ENCODE measurements around the gene GREM1. TPM values are rescaled to one million over a fixed set of nuclear protein-coding genes. Genes with fewer than 3 reads are reported as not detected.

GREM1 gene
- not detected in 2 replicates for total RNA-seq (2014; rRNA removed; shearing (Covaris generic))
- not detected in 2 replicates for polyA plus RNA-seq (2015; cell fraction: cytosol; rRNA removed)
- 0.05 TPM in 1 of 2 replicates, not detected in the other for polyA plus RNA-seq (2015; cell fraction: nucleus; rRNA removed)

DNA sequence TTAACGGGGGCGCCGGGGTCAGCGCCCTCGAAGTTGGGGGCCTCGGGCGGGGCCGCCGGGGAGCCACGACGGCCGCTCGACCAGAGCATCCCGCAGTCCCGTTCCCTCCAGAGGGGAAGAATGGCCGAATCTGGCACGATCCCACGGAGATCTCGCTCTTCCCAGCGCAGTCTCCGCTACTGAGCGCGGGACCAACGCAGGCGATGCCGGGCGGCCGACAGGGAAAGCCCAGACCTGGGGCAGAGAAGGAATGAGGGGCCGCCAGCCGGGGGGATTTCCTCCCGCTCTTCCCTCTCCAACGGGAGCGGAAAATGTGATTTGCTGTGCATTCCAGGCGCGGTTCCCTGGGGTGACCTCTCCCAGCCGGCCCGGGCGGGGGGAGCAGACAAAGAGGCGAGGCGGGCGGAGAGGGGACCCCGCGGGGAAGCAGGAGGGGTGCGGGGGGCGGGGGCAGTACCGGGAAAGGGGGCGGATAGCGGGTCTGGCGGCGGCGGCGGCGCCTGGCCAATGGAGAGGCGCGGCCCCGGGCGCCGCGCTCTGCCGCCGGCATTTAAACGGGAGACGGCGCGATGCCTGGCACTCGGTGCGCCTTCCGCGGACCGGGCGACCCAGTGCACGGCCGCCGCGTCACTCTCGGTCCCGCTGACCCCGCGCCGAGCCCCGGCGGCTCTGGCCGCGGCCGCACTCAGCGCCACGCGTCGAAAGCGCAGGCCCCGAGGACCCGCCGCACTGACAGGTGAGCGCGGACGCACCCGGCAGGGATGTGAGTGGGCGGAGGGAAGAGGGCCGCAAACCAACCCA lies at the start of gene GREM1:
TSS of gene GREM1 (plus strand) at position 579 of the 801 bp plus-strand sequence. CDS start 12,687 bp downstream, outside the sequence.
- no peak for DNase-seq (ENCODE audit: low read depth)

DNA sequence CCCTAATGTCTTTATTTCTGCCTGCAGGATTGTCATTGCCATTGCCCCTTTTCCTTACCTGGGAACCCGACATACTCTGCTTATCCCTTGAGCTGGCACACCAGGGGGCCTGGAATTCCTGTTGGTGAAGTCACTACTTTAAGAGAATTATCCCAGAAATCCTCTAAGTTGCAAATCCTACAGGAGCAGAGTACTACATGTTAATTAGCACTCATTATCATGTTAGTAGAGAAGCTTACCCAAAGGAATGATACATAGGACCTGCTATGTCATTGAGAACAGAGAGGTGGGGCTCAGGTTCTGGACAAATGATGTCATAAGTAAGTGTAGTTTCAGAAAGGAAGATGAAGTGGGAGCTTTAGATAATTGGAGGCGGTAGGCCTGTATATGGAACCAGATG lies 48.9 kb upstream of the GREM1 start:
- DNase-seq (ENCODE audit: low read depth) = no peak

DNA sequence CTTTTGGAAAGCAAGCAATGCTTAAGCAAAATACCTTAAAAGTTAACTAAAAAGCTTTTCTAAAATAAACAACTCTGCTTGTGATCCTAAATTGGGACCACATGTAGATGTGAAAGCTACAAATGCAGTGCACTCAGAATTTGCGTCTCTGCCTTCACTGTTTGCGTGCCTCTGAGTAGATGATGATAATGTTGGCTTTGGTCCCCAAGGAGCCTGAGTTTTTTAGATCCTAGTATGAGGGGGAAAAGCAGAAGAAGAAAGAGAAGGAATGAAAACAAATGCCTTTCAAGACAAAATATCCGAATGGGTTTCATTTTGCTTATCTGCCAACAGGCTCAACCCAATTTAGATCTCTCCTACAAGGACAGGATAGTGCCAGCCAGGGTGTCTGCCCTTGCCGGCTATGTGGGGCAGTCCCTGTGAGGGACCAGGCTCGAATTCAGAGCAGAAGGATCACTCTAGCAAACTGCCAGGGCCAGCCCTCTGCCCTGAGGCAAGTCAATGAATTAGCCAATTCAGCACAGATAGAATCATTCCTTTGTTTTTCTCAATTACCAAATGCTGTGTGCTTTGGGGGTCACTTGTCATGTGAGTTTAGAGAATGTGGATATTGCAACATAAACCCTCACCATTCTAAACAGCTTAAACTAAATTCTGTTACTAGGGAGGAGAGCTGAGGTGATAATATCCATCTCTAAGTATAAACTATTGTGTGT lies 47.8 kb upstream of the GREM1 start:
- DNase-seq (ENCODE audit: low read depth) = no peak

- no peak for DNase-seq (ENCODE audit: low read depth)
Measured at GRCh38 chr15:32670623-32671022, 47.2 kb upstream of the GREM1 start.

GRCh38 chr15:32671339-32672325 lies 46.2 kb upstream of the GREM1 start:
- no peak for DNase-seq (ENCODE audit: low read depth)

GRCh38 chr15:32674681-32675080 lies 43.1 kb upstream of the GREM1 start:
- no peak for DNase-seq (ENCODE audit: low read depth)

GRCh38 chr15:32675466-32675865 lies 42.3 kb upstream of the GREM1 start:
- DNase-seq (ENCODE audit: low read depth) = no peak

- DNase-seq (ENCODE audit: low read depth) = no peak
Measured at GRCh38 chr15:32676169-32676568, 41.6 kb upstream of the GREM1 start.

GRCh38 chr15:32677238-32677750 lies 40.5 kb upstream of the GREM1 start:
- no peak for DNase-seq (ENCODE audit: low read depth)

DNA sequence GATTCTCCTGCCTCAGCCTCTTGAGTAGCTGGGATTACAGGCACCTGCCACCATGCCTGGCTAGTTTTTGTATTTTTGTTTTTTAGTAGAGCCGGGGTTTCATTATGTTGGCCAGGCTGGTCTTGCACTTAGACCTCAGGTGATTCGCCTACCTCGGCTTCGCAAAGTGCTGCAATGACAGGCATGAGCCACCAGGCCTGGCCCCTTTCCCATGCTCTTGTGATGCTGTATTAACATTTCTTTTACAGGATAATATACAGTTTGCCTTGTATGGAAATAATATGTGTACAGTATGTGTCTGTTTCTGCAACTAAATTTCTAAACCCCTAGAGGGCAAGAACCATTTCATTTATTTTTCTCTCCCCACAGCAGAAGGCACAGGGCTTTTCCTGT lies 38.5 kb upstream of the GREM1 start:
- DNase-seq (ENCODE audit: low read depth) = no peak

GRCh38 chr15:32682569-32682968 lies 35.2 kb upstream of the GREM1 start:
- peak; percentile 88 for DNase-seq (ENCODE audit: low read depth)

DNA sequence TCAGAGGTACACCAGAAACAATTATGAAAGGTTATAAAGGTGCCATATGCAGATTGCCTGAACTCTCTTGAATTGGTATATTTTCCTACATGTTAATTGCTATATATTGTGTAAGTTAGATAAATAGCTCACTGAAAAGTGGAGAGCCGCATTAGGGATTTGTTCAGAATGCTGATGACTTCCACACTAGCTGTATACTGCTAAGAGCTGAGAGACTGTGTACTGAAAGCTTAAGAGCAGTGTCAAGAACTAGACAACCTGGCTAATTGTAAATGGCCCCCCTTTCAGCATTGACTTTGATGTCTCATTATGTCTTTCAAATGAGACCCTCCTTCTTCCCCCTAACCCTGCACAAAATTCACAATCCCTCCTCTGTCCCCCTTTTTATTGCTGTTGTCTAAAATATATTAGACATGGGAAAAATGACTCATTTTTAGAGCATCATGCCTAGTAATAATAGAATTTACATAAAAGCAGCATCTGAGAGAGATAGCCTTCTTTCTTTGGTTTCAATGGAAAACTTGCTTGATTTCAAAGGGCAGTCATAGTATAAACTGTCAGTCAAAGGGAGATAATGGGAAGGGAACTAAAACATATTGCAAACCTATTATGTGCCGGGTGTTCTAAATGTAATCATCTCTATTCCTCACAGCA lies 34.7 kb upstream of the GREM1 start:
- no peak for DNase-seq (ENCODE audit: low read depth)

DNA sequence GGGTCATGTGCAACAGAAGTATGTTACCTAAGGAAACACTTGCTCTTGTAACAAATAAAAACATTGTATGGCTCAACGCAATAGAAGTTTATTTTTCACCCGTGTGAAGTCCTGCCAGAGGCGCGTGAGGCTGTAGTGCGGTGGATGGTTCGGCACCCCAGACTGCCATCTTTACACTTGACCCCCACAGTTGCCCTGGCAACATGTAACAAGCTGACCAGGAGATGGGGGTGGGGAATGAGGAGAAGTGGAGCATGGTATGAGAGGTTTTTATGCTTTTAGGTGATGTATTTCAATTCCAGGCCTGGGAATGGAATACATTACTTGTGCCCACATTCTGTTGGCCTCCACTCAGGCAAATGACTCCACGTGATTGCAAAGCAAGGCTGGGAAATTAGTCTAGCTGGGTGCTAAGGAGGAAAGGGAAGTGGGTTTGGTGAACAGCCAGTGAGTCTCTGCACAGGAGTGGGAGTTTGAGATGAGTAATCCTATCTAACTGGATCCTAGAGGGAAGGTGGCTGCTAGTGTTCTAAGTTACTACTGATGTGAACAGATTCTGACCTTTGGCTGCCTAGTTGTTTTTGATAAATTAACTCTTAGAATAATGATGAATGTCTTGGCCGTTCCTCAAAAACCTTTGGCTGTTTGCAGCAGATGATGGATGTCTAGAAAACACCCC lies 33.8 kb upstream of the GREM1 start:
- DNase-seq (ENCODE audit: low read depth) = peak; percentile 97

DNA sequence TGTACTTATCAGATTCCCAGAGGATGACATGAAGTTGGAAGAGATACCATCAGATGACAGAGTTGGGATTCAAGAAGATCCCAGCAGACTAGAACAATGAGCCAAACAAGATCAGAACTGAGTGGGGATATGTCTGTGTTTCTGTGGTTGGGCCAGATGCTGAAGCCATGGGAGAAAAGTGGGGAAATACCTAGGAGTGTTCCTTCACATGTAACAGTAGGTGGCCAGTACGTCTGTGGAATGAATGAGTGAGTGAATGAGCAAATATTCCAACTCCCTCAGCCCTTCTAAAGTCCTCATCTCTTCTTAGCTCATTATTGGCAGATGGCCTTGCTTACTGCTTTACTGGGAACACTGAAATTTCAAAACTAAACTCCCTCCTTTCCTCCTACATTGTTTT lies 32.2 kb upstream of the GREM1 start:
- peak; percentile 52 for DNase-seq (ENCODE audit: low read depth)

- peak; percentile 58 for DNase-seq (ENCODE audit: low read depth)
Measured at GRCh38 chr15:32687556-32687955, 30.2 kb upstream of the GREM1 start.

DNA sequence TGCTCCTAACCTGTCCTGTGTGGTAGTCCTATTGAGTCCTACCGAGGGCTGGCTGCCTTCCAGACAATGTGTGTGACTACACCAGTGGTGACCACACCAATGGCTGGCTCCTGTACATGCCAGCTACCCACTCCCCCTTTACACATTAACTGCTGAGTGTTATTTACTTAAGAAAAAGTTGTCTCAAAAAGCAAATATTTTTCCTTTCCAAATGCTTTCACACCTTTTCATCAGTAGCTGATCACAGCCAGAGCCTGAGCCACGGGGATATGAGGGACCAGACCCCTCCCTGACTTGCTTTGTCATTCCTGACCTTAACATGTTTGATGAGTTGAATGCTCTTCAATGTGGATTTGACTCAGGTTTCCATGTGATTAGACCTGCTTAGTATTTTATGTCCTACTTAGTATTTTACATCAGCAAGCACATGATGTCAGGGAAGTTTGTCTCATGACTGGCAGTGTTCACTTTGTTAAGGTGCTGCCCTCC lies 29.6 kb upstream of the GREM1 start:
- peak; percentile 63 for DNase-seq (ENCODE audit: low read depth)

GRCh38 chr15:32690941-32691688 lies 26.7 kb upstream of the GREM1 start:
- DNase-seq (ENCODE audit: low read depth) = no peak

DNA sequence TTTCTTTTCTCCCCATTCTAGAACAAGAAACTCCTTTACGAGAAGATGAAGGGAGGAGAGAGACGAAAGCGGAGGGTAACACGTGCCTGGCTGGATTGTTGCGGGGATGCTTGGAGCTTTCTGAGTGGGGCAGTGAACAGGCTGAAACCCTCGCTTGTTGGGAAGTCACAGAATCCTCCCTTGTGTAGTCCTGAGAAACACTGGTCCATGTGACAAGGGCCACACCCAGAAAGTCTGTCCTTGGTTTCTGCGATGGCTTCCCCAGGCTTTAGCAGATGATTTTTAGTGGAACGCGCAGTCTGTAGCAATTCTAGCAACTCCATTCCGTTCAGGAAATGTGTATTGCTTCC lies 26.1 kb upstream of the GREM1 start:
- DNase-seq (ENCODE audit: low read depth) = no peak

DNA sequence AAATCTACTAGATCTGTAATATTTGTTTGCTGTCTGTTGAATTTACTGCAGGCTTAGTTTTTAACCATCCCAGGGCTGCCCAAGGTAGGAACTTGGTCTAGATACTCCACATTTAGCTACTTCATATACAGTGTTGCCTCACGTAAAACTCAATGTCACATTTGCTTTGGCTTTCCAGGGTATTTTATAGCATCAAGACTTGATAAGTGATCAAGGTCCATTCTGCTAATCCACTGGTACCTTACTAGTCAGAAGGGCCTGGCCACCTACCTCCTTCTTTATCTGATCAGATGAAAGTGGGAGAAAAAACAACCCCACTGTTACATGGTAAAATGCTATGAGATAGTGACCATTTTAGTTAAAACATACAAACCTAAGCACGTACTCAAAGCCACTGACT lies 25.5 kb upstream of the GREM1 start:
- no peak for DNase-seq (ENCODE audit: low read depth)
